Peyer's patch (tissue), 4 donors: ENCODE data around the gene UCK2. TPM values are rescaled to one million over a fixed set of nuclear protein-coding genes. Genes with fewer than 3 reads are reported as not detected.

Source experiments
- DNase-seq, 3 donors: peaks; one replicate each; pipeline ENCODE4 v3.0.0-alpha.2; 2017 to 2019
- H3K27ac ChIP-seq, 4 donors: fragments of 200-600 bp; sonication (generic); one replicate each; pipeline ENCODE4 v1.5.1; 2016 to 2019
- H3K27me3 ChIP-seq, 2 donors: fragments of 200-600 bp; sonication (generic); one replicate each; pipeline ENCODE4 v1.5.1; 2019
- H3K36me3 ChIP-seq, 3 donors: fragments of 200-600 bp; sonication (generic); one replicate each; pipeline ENCODE4 v1.5.1; 2016 to 2019
- H3K4me1 ChIP-seq, 4 donors: fragments of 200-600 bp; sonication (generic); one replicate each; pipeline ENCODE4 v1.5.1; 2016 to 2019
- H3K4me3 ChIP-seq, 4 donors: fragments of 200-600 bp; sonication (generic); 1 replicate in 3 of 4; 2 replicates in 1 of 4; pipeline ENCODE4 v1.5.1; 2016 to 2019; ENCODE audit warnings: mild to moderate bottlenecking in 1 of 4
- H3K9me3 ChIP-seq, 4 donors: fragments of 200-600 bp; sonication (generic); one replicate each; pipeline ENCODE4 v1.5.1; 2016 to 2019; ENCODE audit warnings: mild to moderate bottlenecking in 1 of 4
- POLR2A ChIP-seq, 2 donors: fragments of 450-650 bp; IDR thresholded peaks; one replicate each; pipeline ENCODE4 v1.5.1; 2017; ENCODE audit warnings: antibody characterized with exemption in 2 of 2, mild to moderate bottlenecking in 2 of 2, moderate library complexity in 2 of 2
- total RNA-seq, 4 donors: library from RNA; depleted of rRNA; stranded (reverse); fragments of >200 nt; gene quantifications; one replicate each; pipeline ENCODE4 v1.1.0, GENCODE V29; 2016
- TF ChIP-seq, protein P1 (sequence below), 6 experiments: fragments of 450-650 bp in 4 of 6; fragments of 200-600 bp in 2 of 6; sonication (generic) in 1 of 6; IDR thresholded peaks; one replicate each; pipeline ENCODE4 v1.5.1; 2017 to 2019; ENCODE audit warnings: antibody characterized with exemption in 6 of 6, mild to moderate bottlenecking in 3 of 6, moderate library complexity in 1 of 6

The UCK2 gene
- total RNA-seq, 4 donors from 2014 or later: 36.3 to 117 (median 84.7) TPM

DNA sequence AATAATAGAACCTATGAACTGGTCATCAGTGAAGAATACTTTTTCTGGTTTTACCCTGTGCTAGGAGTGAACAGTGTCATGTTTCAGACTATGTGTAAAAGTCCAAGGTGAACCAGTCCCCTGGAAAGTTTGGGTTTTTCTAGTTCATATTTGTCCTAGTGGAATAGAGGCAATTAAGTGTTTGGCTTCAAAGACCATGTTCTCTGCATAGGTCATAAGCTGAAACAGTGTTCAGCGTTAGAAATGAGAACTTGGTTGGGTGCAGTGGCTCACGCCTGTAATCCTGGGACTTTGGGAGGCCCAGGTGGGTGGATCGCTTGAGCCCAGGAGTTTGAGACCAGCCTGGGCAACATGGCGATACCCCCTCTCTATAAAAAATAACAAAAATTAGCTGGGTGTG lies 77.5 kb downstream of the UCK2 start:
- Histone ChIP-seq H3K27me3 (no peaks in the 10 kb centered on the region), H3K36me3 (peaks cover 0 to 45% (median 0%) of the 10 kb centered on the region in 3 donors)
- no peak for TF ChIP-seq POLR2A (IDR thresholded peaks at IDR 0.05)
- TF ChIP-seq, protein P1, sequence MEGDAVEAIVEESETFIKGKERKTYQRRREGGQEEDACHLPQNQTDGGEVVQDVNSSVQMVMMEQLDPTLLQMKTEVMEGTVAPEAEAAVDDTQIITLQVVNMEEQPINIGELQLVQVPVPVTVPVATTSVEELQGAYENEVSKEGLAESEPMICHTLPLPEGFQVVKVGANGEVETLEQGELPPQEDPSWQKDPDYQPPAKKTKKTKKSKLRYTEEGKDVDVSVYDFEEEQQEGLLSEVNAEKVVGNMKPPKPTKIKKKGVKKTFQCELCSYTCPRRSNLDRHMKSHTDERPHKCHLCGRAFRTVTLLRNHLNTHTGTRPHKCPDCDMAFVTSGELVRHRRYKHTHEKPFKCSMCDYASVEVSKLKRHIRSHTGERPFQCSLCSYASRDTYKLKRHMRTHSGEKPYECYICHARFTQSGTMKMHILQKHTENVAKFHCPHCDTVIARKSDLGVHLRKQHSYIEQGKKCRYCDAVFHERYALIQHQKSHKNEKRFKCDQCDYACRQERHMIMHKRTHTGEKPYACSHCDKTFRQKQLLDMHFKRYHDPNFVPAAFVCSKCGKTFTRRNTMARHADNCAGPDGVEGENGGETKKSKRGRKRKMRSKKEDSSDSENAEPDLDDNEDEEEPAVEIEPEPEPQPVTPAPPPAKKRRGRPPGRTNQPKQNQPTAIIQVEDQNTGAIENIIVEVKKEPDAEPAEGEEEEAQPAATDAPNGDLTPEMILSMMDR (IDR thresholded peaks at IDR 0.05): no peak

DNA sequence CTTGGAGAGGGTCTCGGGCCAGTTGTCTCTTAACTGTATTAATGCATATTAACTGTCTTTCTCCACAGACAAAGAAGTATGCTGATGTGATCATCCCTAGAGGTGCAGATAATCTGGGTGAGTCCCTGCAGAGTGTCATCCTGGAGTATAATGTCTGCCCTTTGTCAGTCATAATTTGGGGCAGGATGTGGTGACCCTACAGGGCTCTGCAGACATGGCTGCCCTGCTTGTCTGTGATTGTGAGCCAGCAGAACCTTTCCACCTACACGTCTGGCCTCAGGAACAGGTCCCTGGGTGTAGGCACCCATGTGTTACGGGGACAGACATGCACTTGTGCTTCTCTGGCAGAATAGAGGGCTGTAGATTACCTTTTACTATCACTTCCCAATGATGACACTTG lies 78.4 kb downstream of the UCK2 start:
- DNase-seq: no peak
- peaks cover 0 to 45% (median 0%) of the 10 kb centered on the region in 3 donors for H3K36me3 ChIP-seq
- H3K4me3 ChIP-seq: no peak overlapping the region

More for the DNA sequence above, 77.5 kb downstream of the UCK2 start:
- no peak overlapping the region for H3K4me3 ChIP-seq
- no peak for DNase-seq
- H3K27ac ChIP-seq: no peak overlapping the region
- H3K4me1 ChIP-seq: peaks cover 0 to 6% (median under 1%) of the 10 kb centered on the region in 4 donors
- H3K9me3 ChIP-seq: no peaks in the 10 kb centered on the region

DNA sequence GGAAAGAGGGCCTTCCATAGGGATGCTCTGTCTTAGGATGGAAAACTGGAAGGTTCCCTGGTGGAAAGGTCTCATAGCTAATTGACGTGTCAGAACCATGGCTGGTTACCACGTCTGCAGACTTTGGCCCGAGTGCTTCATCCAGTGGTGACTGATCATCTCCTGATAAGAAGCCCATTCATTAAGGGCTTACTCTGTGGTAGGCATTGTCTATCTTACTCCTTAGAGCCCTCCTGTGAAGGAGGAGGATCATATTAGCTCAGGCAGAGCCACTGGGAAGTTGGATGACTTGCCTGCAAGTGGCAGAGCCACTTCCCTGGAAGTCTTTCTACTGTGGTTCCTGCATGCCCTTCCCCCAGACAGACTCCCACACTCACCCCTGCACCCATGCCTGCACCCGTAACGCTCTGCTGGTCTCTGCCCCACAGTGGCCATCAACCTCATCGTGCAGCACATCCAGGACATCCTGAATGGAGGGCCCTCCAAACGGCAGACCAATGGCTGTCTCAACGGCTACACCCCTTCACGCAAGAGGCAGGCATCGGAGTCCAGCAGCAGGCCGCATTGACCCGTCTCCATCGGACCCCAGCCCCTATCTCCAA lies 79.9 kb downstream of the UCK2 start:
- Histone ChIP-seq H3K27me3 (no peaks in the 10 kb centered on the region), H3K4me1 (peaks cover 0 to 23% (median 3%) of the 10 kb centered on the region in 4 donors), H3K9me3 (no peaks in the 10 kb centered on the region), H3K4me3 (no peak overlapping the region), H3K27ac (no peak overlapping the region), H3K36me3 (peaks cover 0 to 45% (median 0%) of the 10 kb centered on the region in 3 donors)
- TF ChIP-seq POLR2A (IDR thresholded peaks at IDR 0.05): no peak
- TF ChIP-seq, protein P1 (IDR thresholded peaks at IDR 0.05): no peak
- peak in 1 of 3 donors; percentile 80 for DNase-seq

More for the DNA sequence above, 78.4 kb downstream of the UCK2 start:
- no peak overlapping the region for H3K27ac ChIP-seq
- H3K4me1 ChIP-seq: peaks cover 0 to 12% (median 3%) of the 10 kb centered on the region in 4 donors
- TF ChIP-seq POLR2A (IDR thresholded peaks at IDR 0.05): no peak
- TF ChIP-seq, protein P1 (IDR thresholded peaks at IDR 0.05): no peak
- no peaks in the 10 kb centered on the region for H3K9me3 ChIP-seq
- no peaks in the 10 kb centered on the region for H3K27me3 ChIP-seq

DNA sequence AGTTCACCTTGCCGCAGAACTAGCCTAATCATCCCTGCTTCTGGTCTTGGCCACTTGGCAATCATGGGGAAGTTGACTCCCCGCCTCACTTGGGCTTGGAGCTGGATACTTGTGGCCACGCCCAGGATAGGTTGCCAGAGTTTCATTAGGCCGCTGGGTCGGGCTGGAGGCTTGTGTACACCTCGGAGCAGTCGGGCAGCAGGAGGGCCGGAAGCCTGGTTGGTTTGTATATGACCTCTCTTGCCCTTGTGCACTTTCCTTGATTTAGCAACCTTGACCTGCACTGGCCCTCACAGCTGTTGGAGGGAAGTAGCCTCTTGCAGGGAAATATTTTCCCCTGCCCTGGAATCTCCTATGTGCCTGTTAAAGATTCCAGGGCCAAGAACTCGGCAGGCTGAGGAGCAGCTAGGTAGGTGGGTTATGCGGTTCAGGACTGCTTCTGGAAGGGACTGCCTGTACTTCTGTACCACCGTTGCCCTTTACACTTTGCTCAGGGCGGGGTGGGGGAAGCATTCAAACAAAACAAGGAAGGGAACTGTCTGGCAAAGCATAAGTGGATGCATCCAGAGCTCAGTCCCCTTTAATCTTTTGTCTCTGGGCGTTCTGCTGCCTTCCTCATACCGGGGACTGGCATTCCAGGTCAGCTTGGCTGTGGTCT lies 83.5 kb downstream of the UCK2 start:
- DNase-seq: peak in 2 of 3 donors; percentile 89 to 90
- no peaks in the 10 kb centered on the region for H3K27me3 ChIP-seq
- TF ChIP-seq, protein P1 (IDR thresholded peaks at IDR 0.05): peak in 1 of 6 experiments; percentile 1
- TF ChIP-seq POLR2A (IDR thresholded peaks at IDR 0.05): peak; percentile 70 to 75
- H3K4me3 ChIP-seq: peak overlapping the region in 2 of 4 donors; percentile 29 to 42
- no peaks in the 10 kb centered on the region for H3K9me3 ChIP-seq
- H3K36me3 ChIP-seq: peaks cover 0 to 26% (median 0%) of the 10 kb centered on the region in 3 donors
- H3K4me1 ChIP-seq: peaks cover 0 to 23% (median 3%) of the 10 kb centered on the region in 4 donors
- H3K27ac ChIP-seq: peak overlapping the region in 3 of 4 donors; percentile 72 to 89 (median 74)

DNA sequence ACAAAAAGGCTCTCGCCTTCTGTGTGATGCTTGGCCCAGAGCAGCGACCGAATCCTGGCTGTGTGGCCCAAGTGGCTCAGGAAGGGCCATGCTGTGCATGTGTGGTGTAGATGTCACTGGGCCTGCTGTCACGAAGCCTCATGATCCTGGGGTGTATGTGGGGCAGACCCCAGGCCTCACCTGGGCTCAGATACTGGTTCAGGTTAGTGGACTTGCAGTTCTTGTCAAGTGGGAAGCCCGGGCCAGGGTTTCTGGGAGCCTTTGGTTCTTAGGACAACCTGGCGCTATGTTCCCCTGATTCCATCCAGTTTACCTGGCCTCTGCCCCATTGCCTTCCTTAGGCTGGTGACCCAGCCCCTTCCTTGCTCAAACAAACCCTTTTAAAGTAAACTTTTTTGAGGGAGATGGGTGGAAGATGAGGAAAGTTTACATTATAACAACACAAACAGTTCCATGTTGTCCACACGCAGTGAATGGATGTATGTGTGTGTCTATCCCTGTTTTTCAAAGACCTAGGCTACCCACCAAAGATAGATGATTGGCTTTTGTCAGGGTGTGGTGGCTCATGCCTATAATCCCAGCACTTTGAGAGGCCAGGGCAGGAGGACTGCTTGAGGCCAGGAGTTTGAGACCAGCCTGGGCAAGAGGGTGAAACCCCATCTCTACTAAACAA lies 84.3 kb downstream of the UCK2 start:
- peak in 1 of 3 donors; percentile 39 for DNase-seq

More for the DNA sequence above, 84.3 kb downstream of the UCK2 start:
- Histone ChIP-seq H3K27me3 (no peaks in the 10 kb centered on the region), H3K27ac (peak overlapping the region in 3 of 4 donors; percentile 72 to 89 (median 74)), H3K36me3 (peaks cover 0 to 21% (median 0%) of the 10 kb centered on the region in 3 donors), H3K9me3 (no peaks in the 10 kb centered on the region), H3K4me1 (peaks cover 0 to 23% (median 3%) of the 10 kb centered on the region in 4 donors), H3K4me3 (peak overlapping the region in 2 of 4 donors; percentile 27 to 42)
- TF ChIP-seq, protein P1 (IDR thresholded peaks at IDR 0.05): no peak
- no peak for TF ChIP-seq POLR2A (IDR thresholded peaks at IDR 0.05)
